ENCODE measurements around the gene ZAP70.

Gene ZAP70

GRCh38 chr2:97735161-97735561 lies 21.8 kb downstream of the ZAP70 start:
- no peak for DNase-seq

GRCh38 chr2:97736185-97736584 lies 22.8 kb downstream of the ZAP70 start:
- no peak for DNase-seq

GRCh38 chr2:97736608-97737330 lies 23.4 kb downstream of the ZAP70 start:
- DNase-seq, result no peak

DNA sequence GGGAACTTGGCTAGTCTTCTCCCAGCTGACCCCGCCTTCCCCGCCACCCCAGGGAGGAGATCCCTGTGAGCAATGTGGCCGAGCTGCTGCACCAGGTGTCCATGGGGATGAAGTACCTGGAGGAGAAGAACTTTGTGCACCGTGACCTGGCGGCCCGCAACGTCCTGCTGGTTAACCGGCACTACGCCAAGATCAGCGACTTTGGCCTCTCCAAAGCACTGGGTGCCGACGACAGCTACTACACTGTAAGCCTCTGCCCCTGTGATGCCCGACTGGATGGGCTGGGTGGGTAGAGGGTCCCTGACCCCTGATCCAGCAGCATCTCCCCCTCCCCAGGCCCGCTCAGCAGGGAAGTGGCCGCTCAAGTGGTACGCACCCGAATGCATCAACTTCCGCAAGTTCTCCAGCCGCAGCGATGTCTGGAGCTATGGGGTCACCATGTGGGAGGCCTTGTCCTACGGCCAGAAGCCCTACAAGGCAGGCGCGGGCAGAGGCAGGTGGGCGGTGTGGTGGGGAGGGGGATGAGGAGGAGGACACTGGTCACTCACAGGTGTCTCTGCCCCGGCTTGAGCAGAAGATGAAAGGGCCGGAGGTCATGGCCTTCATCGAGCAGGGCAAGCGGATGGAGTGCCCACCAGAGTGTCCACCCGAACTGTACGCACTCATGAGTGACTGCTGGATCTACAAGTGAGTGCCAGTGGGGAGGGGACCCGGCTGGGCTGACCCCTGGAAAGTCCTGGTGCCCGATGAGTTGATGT lies 24.2 kb downstream of the ZAP70 start:
- DNase-seq, result no peak

- DNase-seq, result no peak
Measured at GRCh38 chr2:97738179-97739019, 25.0 kb downstream of the ZAP70 start.

DNA sequence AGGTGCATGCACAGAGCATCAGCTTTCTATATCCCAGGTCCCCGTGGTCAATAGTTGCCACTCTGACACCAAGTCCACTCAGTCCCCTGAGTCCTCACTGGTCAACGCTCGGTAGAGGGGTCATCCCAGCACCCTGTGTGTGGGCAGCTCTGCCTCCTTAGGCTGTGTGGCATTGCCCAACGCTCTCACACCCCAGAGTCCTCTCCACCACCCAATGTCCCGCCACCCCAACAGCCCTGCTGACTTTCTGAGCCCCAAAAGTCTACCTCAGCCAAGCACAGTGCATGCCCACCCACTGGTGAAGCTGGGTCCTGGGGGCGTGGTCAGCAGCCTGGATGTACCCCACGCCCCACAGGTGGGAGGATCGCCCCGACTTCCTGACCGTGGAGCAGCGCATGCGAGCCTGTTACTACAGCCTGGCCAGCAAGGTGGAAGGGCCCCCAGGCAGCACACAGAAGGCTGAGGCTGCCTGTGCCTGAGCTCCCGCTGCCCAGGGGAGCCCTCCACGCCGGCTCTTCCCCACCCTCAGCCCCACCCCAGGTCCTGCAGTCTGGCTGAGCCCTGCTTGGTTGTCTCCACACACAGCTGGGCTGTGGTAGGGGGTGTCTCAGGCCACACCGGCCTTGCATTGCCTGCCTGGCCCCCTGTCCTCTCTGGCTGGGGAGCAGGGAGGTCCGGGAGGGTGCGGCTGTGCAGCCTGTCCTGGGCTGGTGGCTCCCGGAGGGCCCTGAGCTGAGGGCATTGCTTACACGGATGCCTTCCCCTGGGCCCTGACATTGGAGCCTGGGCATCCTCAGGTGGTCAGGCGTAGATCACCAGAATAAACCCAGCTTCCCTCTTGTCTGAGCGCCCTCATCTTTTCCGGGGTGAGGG lies 25.9 kb downstream of the ZAP70 start:
- DNase-seq, result no peak

DNA sequence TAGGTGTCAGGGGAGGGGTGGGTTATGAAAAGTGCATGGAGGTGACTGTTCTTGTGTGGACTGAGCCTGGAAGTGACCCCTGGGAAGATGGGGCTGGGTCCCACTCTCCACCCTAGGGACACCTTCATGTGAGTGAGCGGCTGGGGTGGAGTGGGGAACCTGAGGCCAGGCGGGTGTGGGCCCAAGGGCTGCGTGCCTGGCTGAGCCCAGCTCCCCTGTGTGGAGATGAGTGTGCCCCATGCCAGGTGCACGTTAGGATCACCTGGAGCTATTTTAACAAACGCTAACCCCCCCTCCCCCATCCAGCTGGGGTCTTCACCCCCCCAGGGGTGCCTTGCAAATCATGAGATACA lies 26.5 kb downstream of the ZAP70 start:
- DNase-seq, result no peak

GRCh38 chr2:97740590-97741182 lies 27.3 kb downstream of the ZAP70 start:
- peak; percentile 84 for DNase-seq

DNA sequence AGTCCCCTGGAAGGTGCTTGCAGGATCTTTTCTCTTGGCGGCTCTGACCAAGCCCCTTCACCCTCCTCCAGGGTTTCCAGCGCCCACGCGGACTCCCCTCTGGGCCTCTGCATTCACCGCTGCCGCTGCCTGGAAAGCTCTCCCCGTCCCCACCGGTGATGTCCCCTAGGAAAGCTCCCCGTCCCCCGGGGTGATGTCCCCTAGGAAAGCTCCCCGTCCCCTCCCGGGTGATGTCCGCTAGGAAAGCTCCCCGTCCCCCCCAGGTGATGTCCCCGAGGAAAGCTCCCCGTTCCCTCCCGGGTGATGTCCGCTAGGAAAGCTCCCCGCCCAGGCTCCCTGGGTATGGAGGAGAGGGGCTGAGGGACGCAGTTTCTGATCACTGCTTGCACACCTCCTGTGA lies 27.9 kb downstream of the ZAP70 start:
- no peak for DNase-seq

- no peak for DNase-seq
Measured at GRCh38 chr2:97741686-97742085, 28.3 kb downstream of the ZAP70 start.

DNA sequence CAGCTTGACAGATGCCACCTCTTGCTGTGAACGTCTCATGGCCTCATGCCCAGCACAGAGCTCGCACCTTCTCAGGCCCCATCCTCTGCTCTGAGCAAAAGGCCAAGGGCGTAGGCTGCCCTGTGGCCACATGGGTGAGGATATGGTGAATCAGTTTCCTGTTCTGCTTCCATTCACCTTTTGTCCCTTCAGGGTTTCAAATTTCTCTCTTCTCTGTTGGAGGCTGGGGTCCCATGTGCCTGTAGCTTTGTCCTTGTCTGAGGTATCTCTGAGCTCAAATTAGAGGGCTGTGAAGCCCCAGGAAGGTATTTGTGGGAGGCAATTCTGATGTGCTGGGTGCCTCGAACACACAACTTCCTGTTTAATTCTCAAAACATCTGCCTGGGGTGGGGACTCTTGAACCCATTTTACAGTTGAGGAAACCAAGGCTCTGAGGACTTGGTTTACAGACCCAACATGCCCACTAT lies 29.0 kb downstream of the ZAP70 start:
- no peak for DNase-seq

GRCh38 chr2:97743913-97744312 lies 30.5 kb downstream of the ZAP70 start:
- no peak for DNase-seq

- no peak for DNase-seq
Measured at GRCh38 chr2:97745474-97746174, 32.2 kb downstream of the ZAP70 start.

DNA sequence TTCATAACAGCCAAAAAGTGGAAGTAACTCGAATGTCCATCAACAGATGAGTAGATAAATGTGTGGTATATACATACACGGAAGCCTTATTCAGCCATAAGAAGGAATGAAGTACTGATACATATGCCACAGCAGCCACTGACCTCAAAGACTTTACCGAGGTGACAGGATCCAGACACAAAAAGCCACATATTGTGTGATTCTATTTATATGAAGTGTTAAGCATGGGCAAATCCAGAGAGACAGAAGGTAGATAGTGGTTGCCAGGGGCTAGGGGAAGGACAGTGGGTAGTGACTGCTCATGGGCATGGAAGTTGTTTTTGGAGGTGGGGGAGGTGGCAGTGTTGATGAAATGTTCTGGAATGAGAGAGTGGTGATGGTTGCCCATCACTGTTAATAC lies 33.9 kb downstream of the ZAP70 start:
- no peak for DNase-seq

DNA sequence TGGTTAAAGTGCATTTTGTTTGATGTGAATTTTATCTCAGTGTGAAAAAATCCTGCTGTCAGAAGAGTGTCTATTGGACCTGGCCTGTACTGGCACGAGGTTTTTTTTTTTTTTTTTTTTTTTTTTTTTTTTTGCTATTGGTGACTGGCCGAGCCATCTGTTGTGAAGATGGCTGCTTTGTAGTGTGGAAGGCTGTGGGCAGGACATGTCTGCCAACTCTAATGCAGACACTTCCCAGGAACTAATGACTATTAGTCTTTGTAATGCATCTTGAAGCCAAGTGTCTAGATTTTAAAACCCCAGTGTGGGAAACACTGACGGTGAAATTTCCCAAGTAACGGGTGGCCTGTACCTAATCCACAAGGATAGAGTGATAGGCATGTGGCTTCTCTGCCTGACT lies 34.3 kb downstream of the ZAP70 start:
- no peak for DNase-seq

GRCh38 chr2:97749581-97749980 lies 36.2 kb downstream of the ZAP70 start:
- no peak for DNase-seq

DNA sequence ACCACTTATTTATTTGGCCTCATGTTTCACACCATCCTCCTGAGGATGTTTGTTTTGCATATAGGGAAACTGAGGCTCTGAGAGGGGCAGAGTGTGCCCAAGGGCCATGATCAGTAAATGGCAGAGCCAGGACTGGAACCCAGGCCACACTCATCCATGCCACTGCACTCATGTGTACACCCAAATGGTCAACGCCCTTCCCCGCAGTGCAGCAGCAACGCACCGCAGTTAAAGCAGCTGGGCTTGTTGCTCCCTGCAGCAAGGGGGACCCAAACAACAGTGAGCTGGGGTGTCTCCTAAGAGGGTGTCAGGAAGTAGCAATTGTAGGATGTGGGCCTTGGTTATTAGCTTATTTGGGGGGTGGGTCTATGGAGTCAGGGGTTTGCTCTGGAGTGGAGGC lies 36.6 kb downstream of the ZAP70 start:
- DNase-seq, result no peak

- no peak for DNase-seq
Measured at GRCh38 chr2:97751752-97752151, 38.4 kb downstream of the ZAP70 start.

DNA sequence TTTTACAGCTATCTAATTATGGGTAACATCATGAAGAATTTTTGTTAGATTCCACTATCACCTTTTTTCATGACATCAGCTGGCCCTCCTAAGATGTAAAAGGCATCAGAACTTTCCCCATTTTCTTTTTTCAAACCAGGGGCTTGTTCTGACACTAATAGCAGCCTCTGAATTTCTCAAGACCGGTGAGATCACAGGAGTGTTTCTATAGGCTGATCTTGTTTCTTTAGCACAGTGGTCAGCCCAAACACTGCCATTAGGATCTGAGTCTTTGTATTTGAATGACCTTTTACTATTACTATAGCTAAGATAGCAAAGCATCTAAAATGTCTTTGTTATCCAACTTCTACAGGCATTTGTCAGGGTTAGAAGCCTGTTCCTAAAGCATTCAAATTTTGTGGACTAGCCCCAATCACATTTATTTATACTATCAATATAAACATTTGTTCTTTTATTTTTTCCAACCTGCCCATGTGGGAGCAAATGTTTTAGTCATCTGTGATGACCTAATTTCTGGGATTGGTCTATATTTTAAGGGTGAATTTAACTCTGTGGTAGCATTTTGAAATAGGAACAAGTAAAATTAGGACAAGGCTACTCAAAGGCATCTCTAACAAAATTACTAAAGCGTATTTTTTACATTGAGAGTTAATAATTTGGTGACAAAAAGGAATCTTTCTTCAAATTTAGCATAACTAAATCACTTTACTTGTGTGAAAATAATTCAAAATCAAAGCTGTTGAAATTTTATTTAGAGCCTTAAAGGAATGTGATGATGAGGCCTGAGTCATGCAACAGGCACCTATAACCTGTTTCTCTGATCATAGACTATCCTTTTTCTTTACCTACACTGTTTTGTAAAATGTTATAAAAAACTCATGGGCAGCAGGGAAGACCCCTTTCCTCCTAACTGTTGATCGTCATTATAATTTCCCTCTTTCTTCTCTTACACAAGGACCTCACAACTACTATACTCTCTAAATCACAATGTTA lies 39.3 kb downstream of the ZAP70 start:
- no peak for DNase-seq

DNA sequence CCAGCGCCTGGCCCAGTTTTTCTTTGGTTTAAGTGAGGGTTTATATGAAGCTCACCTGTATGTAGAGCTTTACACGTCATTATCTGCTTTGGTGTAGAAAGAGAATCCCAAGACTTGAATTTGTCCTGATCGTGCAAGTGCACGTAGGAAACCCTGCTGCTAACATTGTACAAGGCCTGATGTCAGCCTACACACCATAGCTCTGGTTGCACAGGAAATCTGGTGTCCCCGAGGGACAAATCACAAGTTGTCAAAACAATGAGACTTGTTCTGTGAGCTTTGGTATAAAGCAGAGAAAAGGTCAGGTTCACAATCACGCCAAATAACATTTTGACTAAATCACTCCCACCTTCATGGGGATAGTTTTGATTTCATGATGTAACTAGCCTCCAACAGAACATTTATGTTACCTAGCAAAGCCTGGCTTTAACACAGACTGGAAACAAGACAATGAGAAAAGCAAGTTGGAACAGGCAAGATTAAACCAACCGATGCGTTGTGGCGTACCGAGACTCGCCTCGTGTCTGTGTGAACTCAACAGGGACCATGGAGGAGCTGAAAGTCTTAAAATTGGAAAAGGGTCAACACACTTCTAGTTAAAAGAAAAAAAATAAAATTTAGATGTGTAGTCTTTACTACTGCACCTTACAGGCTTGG lies 41.4 kb downstream of the ZAP70 start:
- no peak for DNase-seq

Data from NCI-H1436 treated with DMSO at 0.1 percent for 48 hours (cell line).